ENCODE data around the gene SNX6.
A peak's percentile ranks its signal among the peaks of the same experiment; 100 is the strongest.
"Not testable (repeated sequence)": the region's sequence is repeated elsewhere in the genome, so short reads cannot be mapped to it uniquely, and the experiment has no call there.

SNX6 gene

GRCh38 chr14:34556498-34556829 is 73.5 kb downstream of the SNX6 start:
- not testable (repeated sequence) for DNase-seq

- not testable (repeated sequence) for DNase-seq
Measured at GRCh38 chr14:34555583-34556497, 74.1 kb downstream of the SNX6 start.

DNA sequence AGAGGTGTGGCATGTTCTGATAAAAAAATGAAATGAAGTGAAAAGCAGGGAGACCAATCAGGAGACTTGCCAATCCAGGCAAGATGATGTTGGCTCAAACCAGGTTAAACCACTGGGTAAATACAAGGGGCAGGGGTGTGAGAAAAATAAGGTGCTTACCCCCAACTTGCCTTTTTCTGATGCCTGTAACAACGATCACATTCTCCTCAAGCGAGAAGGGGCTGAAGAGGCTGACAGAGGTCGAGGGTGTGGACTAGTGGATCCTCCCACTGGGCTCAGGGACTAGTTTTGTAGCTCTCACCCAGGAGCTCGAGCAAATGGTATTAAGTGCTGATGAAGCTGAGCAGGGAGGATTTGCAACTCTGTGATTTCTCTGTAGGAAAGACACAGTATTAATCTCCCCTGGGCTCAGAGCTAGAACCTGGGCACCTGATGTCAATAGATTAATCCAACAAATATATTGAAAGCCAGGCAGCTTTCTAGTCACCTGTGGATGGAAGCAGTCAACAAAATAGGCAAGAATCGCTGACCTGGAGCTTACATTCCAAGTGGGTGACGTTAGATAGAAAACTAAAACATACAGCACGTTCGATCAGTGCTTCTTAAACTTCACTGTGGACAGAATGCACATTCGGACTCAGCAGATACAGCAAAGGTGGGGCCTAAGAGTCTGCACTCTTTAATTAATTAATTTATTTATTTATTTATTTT is 75.3 kb downstream of the SNX6 start:
- DNase-seq = no peak

- DNase-seq = not testable (repeated sequence)
Measured at GRCh38 chr14:34549276-34549966, 80.5 kb downstream of the SNX6 start.

- no peak for DNase-seq
Measured at GRCh38 chr14:34548472-34548981, 81.4 kb downstream of the SNX6 start.

DNA sequence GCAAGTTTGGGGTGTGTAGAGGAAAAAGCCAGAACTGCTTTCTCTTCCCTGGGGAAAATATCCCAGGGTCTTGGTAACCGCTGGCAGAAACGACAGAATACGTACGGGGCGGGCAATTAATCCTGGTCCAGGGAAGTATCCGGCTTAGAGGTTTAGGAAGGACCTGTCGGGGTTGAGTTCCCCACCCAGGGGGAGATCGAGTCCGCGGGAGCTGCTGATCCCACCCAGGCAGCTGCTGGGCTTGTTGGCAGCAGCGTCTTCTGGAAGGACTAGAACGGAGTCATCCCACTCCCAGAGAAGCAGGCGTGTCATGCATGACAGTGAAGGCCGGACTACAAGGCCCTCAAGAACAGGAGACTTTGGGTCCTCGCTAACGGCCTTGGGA is 82.8 kb downstream of the SNX6 start:
- DNase-seq = not testable (repeated sequence)

- DNase-seq = not testable (repeated sequence)
Measured at GRCh38 chr14:34546272-34547135, 83.4 kb downstream of the SNX6 start.

GRCh38 chr14:34540181-34541059 is 89.5 kb downstream of the SNX6 start:
- DNase-seq = not testable (repeated sequence)

- peak; percentile 92 to 94 for DNase-seq
Measured at GRCh38 chr14:34539407-34540180, 90.4 kb downstream of the SNX6 start, which contains the start of gene EAPP. Gene EAPP (minus strand): TSS chr14:34539701. CDS start chr14:34539628, 73 bp downstream.

DNA sequence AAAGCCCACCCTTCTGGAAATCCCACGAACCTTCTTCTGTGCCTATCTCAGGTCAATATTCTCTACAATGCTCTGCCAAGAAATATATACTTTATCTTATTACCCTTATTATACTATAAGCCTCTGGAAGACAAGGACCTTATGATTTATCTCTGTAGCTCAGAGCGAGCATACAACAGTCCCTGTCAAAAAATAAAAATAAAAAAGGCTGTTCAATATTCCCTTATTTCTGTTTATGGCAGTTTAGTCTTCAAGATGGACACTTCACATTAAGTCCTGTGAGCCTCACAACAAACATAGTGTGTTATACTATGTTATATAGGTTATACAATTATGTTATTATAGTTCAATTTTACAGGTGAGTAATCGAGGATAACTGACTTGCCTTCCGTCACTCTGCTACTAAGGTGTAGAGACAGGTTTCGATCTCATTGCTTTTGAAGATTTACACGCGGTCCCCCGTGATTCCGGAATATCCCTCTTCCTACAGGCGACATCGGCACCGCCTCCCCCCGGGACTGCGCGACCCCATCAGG is 91.0 kb downstream of the SNX6 start:
- no peak for DNase-seq

- not testable (repeated sequence) for DNase-seq
Measured at GRCh38 chr14:34538096-34538495, 91.9 kb downstream of the SNX6 start.

DNA sequence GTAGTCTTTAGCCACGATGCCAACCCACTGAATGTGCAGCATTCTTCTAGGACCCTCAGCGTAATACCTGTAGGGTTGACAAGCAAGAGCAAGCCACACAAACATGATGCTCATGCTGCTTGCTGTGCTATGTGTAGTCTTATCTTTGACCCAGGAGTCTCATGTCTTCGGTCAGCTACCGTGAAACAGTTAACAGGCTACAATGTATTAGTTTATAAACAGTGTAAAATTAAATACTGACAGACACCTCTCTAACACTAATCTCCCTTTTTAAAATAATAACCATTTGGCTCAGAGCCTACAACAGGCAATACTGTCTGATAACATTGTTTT is 92.3 kb downstream of the SNX6 start:
- DNase-seq = no peak

GRCh38 chr14:34536951-34537676 is 92.8 kb downstream of the SNX6 start:
- DNase-seq = no peak

- DNase-seq = no peak
Measured at GRCh38 chr14:34527591-34527990, 102.4 kb downstream of the SNX6 start.

DNA sequence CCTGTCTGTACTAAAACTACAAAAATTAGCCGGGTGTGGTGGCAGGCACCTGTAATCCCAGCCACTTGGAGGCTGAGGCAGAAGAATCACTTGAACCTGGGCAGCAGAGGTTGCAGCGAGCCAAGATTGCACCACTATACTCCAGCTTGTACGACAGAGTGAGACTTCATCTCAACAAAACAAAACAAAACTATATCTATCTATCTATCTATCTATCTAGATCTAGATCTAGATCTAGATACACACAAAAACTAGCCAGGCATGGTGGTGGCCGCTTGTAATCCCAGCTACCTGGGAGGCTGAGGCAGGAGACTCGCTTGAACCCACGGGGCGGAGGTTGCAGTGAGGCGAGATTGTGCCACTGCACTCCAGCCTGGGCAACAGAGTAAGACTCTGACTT is 105.7 kb downstream of the SNX6 start:
- DNase-seq = not testable (repeated sequence)

- no peak for DNase-seq
Measured at GRCh38 chr14:34522496-34522895, 107.5 kb downstream of the SNX6 start.

GRCh38 chr14:34521071-34521470 is 108.9 kb downstream of the SNX6 start:
- DNase-seq = not testable (repeated sequence)

DNA sequence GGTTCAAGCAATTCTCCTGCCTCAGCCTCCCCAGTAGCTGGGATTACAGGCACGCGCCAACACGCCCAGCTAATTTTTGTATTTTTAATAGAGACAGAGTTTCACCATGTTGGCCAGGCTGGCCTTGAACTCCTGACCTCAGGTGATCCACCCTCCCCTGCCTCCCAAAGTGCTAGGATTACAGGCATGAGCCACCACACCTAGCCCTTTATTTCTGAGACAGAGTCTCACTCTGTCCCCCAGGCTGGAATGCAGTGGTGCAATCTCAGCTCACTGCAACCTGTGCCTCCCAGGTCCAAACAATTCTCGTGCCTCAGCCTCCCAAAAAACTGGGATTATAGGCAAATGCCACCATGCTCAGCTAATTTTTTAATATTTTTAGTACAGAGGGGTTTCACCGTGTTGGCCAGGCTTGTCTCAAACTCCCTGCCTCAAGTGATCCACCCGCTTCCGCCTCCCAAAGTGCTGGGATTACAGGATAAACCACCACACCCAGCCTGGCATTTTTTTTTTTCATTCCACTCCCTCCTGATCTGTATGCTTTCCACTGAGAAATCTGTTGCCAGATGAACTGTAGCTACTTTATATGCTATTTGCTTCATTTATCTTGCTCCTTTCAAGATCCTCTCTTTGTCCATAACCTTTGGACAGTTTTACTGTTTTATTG is 109.5 kb downstream of the SNX6 start:
- not testable (repeated sequence) for DNase-seq

All from activated CD4-positive, alpha-beta T cell treated with anti-CD3 and anti-CD28 coated beads for 4 hours (primary cell).